T-cell (primary cell): ENCODE results near the gene PLAAT5. TPM values are rescaled to one million over a fixed set of nuclear protein-coding genes. Genes with fewer than 3 reads are reported as not detected.
A peak's percentile ranks its signal among the peaks of the same experiment; 100 is the strongest.

Experiments used
- ATAC-seq, 4 experiments: fragments of 200-7000 bp in 3 of 4; fragments of 150-1000 bp in 1 of 4; cut with Tn5 transposase; replicated peaks in 1 of 4; 1 replicate in 3 of 4; 2 replicates in 1 of 4; pipeline ENCODE4 v1.10.0; 2021; ENCODE audit warnings: moderate library complexity in 3 of 4, mild to moderate bottlenecking in 2 of 4, moderate number of reproducible peaks in 1 of 4
- CTCF ChIA-PET, 2 donors: fragments of 300-600 bp; sonication (Branson Sonifier 250); formaldehyde crosslinking; loops; one replicate each; lab custom pipeline; 2022; ENCODE audit warnings: antibody characterized with exemption in 2 of 2; lab: Charles Lee
- POLR2A ChIA-PET, 2 donors: fragments of 300-600 bp; sonication (Branson Sonifier 250); formaldehyde crosslinking; loops; one replicate each; lab custom pipeline; 2022; ENCODE audit warnings: antibody characterized with exemption in 2 of 2; lab: Charles Lee
- DNase-seq, 35 experiments: peaks; one replicate each; pipeline versions ENCODE4 v3.0.0 to v3.0.0-alpha.2; 2013 to 2023
- H3K27ac ChIP-seq: one replicate; pipeline ENCODE4 v1.5.1; 2013; ENCODE audit warnings: low read length
- H3K27me3 ChIP-seq, 2 experiments: replicated peaks in 1 of 2; 1 replicate in 1 of 2; 2 replicates in 1 of 2; pipeline versions ENCODE4 v1.6.1 to v1.7.0; 2013; ENCODE audit warnings: low read length in 1 of 2, mixed read lengths in 1 of 2; ENCODE audit not compliant: control insufficient read depth in 2 of 2, insufficient read depth in 2 of 2; ENCODE audit errors: extremely low read depth in 1 of 2
- H3K36me3 ChIP-seq, 2 donors: 1 replicate in 1 of 2; 2 replicates in 1 of 2; pipeline versions ENCODE4 v1.6.1 to v1.7.0; 2013; ENCODE audit warnings: low read length in 1 of 2; ENCODE audit not compliant: control insufficient read depth in 2 of 2, insufficient read depth in 1 of 2; ENCODE audit errors: extremely low read depth in 1 of 2
- H3K4me1 ChIP-seq, 2 experiments: 1 replicate in 1 of 2; 2 replicates in 1 of 2; pipeline versions ENCODE4 v1.6.1 to v1.7.0; 2013; ENCODE audit warnings: low read length in 2 of 2, mixed read lengths in 1 of 2; ENCODE audit not compliant: insufficient read depth in 2 of 2, control insufficient read depth in 1 of 2; ENCODE audit errors: extremely low read depth in 1 of 2
- H3K4me3 ChIP-seq, 2 donors: 1 replicate in 1 of 2; 2 replicates in 1 of 2; pipeline versions ENCODE4 v1.5.1 to v1.7.0; 2013; ENCODE audit warnings: mild to moderate bottlenecking in 2 of 2, low read length in 1 of 2, moderate library complexity in 1 of 2; ENCODE audit not compliant: control insufficient read depth in 1 of 2; ENCODE audit errors: extremely low read depth in 1 of 2
- H3K9me3 ChIP-seq: 2 replicates; pipeline ENCODE4 v1.7.0; 2013
- H3K27ac Mint-ChIP-seq, 2 donors: one replicate each; pipeline ENCODE4 v1.8.0; 2020 to 2021; ENCODE audit warnings: mild to moderate bottlenecking in 2 of 2, mixed read lengths in 2 of 2
- H3K27me3 Mint-ChIP-seq, 2 donors: one replicate each; pipeline ENCODE4 v1.8.0; 2021 to 2022; ENCODE audit warnings: mixed read lengths in 2 of 2
- H3K36me3 Mint-ChIP-seq: one replicate; pipeline ENCODE4 v1.8.0; 2021; ENCODE audit warnings: mixed read lengths
- H3K4me1 Mint-ChIP-seq, 3 donors: one replicate each; pipeline ENCODE4 v1.8.0; 2020 to 2022; ENCODE audit warnings: mixed read lengths in 3 of 3, mild to moderate bottlenecking in 1 of 3
- H3K4me3 Mint-ChIP-seq, 3 donors: one replicate each; pipeline ENCODE4 v1.8.0; 2020 to 2022; ENCODE audit warnings: mild to moderate bottlenecking in 3 of 3, mixed read lengths in 3 of 3, moderate library complexity in 3 of 3
- H3K9me3 Mint-ChIP-seq, 3 donors: one replicate each; pipeline ENCODE4 v1.8.0; 2020 to 2022; ENCODE audit warnings: mixed read lengths in 3 of 3
- WGBS: methylation state at CpG from one replicate; pipeline ENCODE4 v1.1.5; 2013; ENCODE audit warnings: missing lambda C conversion rate; ENCODE audit not compliant: insufficient coverage; 5-methylcytosine and 5-hydroxymethylcytosine counted together
- total RNA-seq, 35 experiments: library from RNA in 6 of 35; stranded (reverse) in 6 of 35; fragments of 120-200 nt in 1 of 35; gene quantifications; one replicate each; pipeline versions ENCODE4 v1.2.1 to v1.2.4 and lab custom pipeline; 2013 to 2026

Gene PLAAT5
- total RNA-seq, 5 donors from 2014 or later (not counting 1 experiment from before 2014, with no cell fraction given), result 0.16 to 0.32 (median 0.23) TPM; not detected in 2

DNA sequence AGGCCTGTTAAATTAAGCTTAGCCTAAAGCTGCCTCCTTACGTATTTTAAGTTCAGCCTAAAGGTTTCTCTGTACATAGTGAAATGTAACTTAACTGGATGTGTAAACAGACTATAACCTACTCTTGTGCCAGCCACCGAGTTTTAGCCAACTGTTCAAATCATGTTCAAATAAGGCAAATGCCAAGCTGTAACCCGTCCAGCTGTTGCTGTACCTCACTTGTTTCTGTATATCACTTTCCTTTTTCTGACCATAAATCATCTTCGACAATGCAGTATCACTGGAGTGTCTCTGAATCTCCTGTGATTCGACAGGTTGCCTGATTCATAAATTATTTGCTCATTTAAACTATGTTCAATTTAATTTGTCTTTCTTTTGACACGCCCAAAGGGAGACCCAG lies 4.0 kb upstream of the PLAAT5 start:
- Mint-ChIP-seq H3K27ac (no peak overlapping the region), H3K27me3 (peaks cover 22 to 32% of the 10 kb centered on the region in 2 donors), H3K4me1 (peaks cover 11 to 18% (median 15%) of the 10 kb centered on the region in 3 donors), H3K36me3 (peaks cover 3% of the 10 kb centered on the region), H3K4me3 (no peak overlapping the region), H3K9me3 (peaks cover 2 to 8% (median 6%) of the 10 kb centered on the region in 3 donors)
- H3K27me3 ChIP-seq, result peaks cover 0 to 14% of the 10 kb centered on the region in 2 experiments
- H3K27ac ChIP-seq, result no peak overlapping the region
- ChIA-PET POLR2A (no interaction called here), CTCF (no interaction called here)
- DNase-seq (no peak), ATAC-seq (no peak)
- no peak overlapping the region for H3K4me3 ChIP-seq
- WGBS, result 93% methylated on average over 2 of the region's 6 CpGs
- no peaks in the 10 kb centered on the region for H3K9me3 ChIP-seq
- peaks cover 3 to 9% of the 10 kb centered on the region in 2 experiments for H3K4me1 ChIP-seq
- no peaks in the 10 kb centered on the region for H3K36me3 ChIP-seq

DNA sequence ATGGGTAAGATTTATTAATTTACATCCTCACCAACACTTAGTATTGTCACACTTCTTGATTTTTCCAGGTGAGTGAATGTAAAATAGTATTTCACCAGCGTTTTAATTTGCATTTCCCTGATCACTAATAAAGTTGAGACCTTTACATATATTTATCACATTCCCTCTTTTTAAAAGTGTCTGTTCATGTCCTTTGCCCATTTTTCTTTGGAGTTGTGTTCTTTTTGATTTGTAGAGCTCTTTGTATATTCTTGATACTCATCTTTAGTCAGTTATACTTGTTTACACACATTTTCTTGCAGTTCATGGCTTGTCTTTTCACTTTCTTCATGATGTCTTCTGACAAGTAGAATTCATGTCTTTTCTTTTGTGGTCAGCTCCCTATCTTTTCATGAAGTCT lies 2.2 kb upstream of the PLAAT5 start:
- ATAC-seq (no peak), DNase-seq (no peak)
- Mint-ChIP-seq H3K27ac (no peak overlapping the region), H3K9me3 (no peaks in the 10 kb centered on the region), H3K4me3 (no peak overlapping the region), H3K27me3 (peaks cover 22 to 29% of the 10 kb centered on the region in 2 donors), H3K36me3 (peaks cover 3% of the 10 kb centered on the region), H3K4me1 (peaks cover 11 to 18% (median 15%) of the 10 kb centered on the region in 3 donors)
- Histone ChIP-seq H3K27me3 (peaks cover 0 to 11% of the 10 kb centered on the region in 2 experiments), H3K4me1 (peaks cover 3 to 9% of the 10 kb centered on the region in 2 experiments), H3K9me3 (no peaks in the 10 kb centered on the region), H3K36me3 (no peaks in the 10 kb centered on the region), H3K4me3 (no peak overlapping the region), H3K27ac (no peak overlapping the region)
- ChIA-PET CTCF (interaction anchor here in 1 of 2 donors (0.7 kb wide), 1 partner anchor 28 kb away, joined by 7 read pairs; no protein-coding TSS in a partner anchor), POLR2A (no interaction called here)
- WGBS, result no CpG with 5 or more reads among the region's 1 CpG

DNA sequence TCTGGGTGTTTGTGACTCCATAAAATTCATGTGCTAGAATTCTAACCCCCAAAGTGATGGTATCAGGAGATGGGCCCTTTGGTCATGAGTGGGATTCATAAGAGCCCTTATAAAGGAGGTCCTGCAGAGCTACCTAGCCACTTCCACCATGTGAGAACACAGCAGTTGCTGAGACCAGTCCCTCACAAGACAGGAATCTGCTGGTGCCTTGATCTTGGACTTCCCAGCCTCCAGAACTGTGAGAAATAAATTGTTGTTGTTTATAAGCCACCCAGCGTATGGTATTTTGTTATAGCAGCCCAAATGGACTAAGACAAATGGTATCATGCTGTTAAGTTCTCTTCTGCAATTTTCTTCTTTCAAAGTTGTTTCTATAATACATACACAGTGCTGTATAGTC lies 1.5 kb upstream of the PLAAT5 start:
- Histone ChIP-seq H3K36me3 (no peaks in the 10 kb centered on the region), H3K27me3 (peaks cover 0 to 10% of the 10 kb centered on the region in 2 experiments), H3K9me3 (no peaks in the 10 kb centered on the region), H3K4me3 (no peak overlapping the region), H3K27ac (no peak overlapping the region), H3K4me1 (peaks cover 3 to 9% of the 10 kb centered on the region in 2 experiments)
- Mint-ChIP-seq H3K4me3 (peak overlapping the region in 2 of 3 donors; percentile 78), H3K27ac (no peak overlapping the region), H3K36me3 (no peaks in the 10 kb centered on the region), H3K9me3 (no peaks in the 10 kb centered on the region), H3K27me3 (peaks cover 17 to 24% of the 10 kb centered on the region in 2 donors), H3K4me1 (peaks cover 11 to 18% (median 15%) of the 10 kb centered on the region in 3 donors)
- ATAC-seq (no peak), DNase-seq (no peak)
- ChIA-PET CTCF (interaction anchor here (0.5 to 1.5 kb wide), 2 partner anchors 13 to 249 kb away, joined by 5 read pairs; no protein-coding TSS in a partner anchor), POLR2A (no interaction called here)
- WGBS, result no CpG with 5 or more reads among the region's 1 CpG

DNA sequence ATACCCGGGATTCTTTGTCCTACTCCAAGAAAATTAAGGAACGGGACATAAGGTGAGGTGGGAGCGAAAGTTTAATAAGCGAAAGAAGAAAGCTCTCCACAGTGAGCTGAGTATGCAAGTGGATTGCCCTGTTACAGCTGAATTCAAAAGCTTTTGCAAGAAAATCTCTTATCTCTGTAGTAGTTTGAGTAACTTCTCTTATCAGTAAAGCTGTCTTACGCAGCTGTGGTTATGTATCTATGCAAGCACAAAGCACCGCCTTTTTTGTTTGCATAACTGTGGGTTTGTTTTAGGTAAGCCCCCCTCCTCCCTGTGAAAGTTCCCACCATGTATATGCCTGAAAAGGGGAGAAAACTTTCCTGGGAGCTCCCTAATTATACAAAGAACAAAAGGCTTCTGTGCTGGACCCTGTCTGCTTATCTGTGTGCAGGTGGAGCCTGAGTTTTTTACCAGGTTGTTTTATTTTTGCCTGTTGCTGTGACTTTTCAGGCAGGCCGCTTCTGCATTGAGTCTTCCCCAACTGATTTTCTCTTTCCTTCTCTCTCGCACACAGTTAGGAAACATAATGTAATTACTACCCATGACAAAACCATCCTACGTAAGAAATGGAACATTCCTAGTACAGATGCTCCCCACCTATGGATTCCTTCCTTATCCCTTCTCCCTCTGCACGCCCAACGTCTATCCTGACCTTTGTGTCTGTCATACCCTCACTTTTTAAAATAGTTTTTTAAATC lies 837 bp upstream of the PLAAT5 start:
- Mint-ChIP-seq H3K27me3 (peaks cover 14 to 24% of the 10 kb centered on the region in 2 donors), H3K4me3 (peak overlapping the region; percentile 76 to 78 (median 78)), H3K27ac (peak overlapping the region in 1 of 2 donors; percentile 37), H3K9me3 (no peaks in the 10 kb centered on the region), H3K36me3 (no peaks in the 10 kb centered on the region), H3K4me1 (peaks cover 11 to 18% (median 15%) of the 10 kb centered on the region in 3 donors)
- Histone ChIP-seq H3K4me1 (peaks cover 3 to 9% of the 10 kb centered on the region in 2 experiments), H3K9me3 (no peaks in the 10 kb centered on the region), H3K36me3 (no peaks in the 10 kb centered on the region), H3K27ac (no peak overlapping the region), H3K27me3 (peaks cover 0 to 10% of the 10 kb centered on the region in 2 experiments), H3K4me3 (peak overlapping the region in 1 of 2 donors; percentile 57)
- ChIA-PET CTCF (interaction anchor here (0.5 to 1.5 kb wide), 3 partner anchors 11 to 249 kb away, joined by 5 read pairs; no protein-coding TSS in a partner anchor), POLR2A (no interaction called here)
- ATAC-seq, result peak in 3 of 4 experiments; percentile 42 to 84 (median 64)
- DNase-seq, result peak in 3 of 35 experiments; percentile 12 to 27 (median 15)
- 54% methylated on average over 8 of the region's 11 CpGs for WGBS

DNA sequence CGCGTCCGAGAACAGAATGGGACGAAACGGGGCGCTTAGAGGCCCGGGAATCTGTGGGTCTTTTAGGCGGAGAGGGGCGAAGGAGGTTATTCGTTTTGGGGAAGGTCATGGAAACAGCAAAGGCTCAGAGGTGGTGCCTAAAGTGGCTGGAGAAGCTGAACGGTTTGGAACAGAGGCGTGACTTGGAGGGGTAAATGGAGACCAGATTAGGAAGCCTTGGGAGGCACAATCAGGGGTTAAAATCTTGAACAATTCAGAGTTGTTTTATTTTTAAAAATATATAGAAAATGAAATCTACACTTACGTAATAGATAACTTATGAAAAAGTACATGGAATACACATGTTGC lies 247 bp upstream of the PLAAT5 start:
- 1% methylated on average over 9 of the region's 13 CpGs for WGBS
- peak in 1 of 35 experiments; percentile 22 for DNase-seq
- no peak for ATAC-seq

DNA sequence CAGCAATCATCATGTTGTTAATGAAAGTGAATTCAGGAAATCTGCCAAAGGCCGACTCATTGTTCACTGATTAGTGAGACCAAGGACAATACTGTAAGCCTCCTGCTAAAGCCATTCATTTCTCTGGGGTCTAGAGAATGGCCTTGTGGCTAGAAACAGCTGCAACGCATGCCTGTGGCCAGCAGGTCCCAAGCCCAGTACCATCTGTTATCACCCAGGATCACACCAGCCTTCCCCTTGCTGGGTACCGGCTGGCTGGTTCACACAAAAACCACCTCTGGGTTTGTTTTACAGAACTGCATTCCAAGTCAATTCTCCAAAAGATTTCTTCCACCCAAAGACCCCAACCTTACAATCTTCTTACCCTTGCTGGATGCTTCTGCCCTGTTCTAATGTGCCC lies 1.1 kb downstream of the PLAAT5 start:
- Histone ChIP-seq H3K27me3 (peaks cover 0 to 10% of the 10 kb centered on the region in 2 experiments), H3K4me1 (peaks cover 3 to 9% of the 10 kb centered on the region in 2 experiments), H3K27ac (no peak overlapping the region), H3K9me3 (no peaks in the 10 kb centered on the region), H3K4me3 (no peak overlapping the region), H3K36me3 (no peaks in the 10 kb centered on the region)
- ChIA-PET CTCF (no interaction called here), POLR2A (no interaction called here)
- no peak for ATAC-seq
- H3K4me3 Mint-ChIP-seq, result peak overlapping the region in 2 of 3 donors; percentile 7 to 78
- H3K27ac Mint-ChIP-seq, result peak overlapping the region in 1 of 2 donors; percentile 35
- H3K36me3 Mint-ChIP-seq, result no peaks in the 10 kb centered on the region
- peaks cover 11 to 18% (median 15%) of the 10 kb centered on the region in 3 donors for H3K4me1 Mint-ChIP-seq
- no peak for DNase-seq
- WGBS, result 75% methylated on average over 1 of the region's 3 CpGs
- peaks cover 7 to 26% of the 10 kb centered on the region in 2 donors for H3K27me3 Mint-ChIP-seq
- H3K9me3 Mint-ChIP-seq, result peaks cover 0 to 13% (median 9%) of the 10 kb centered on the region in 3 donors

More for the DNA sequence above, 247 bp upstream of the PLAAT5 start:
- Mint-ChIP-seq H3K27me3 (peaks cover 12 to 24% of the 10 kb centered on the region in 2 donors), H3K9me3 (no peaks in the 10 kb centered on the region), H3K4me3 (peak overlapping the region; percentile 78 to 82 (median 78)), H3K4me1 (peaks cover 11 to 18% (median 15%) of the 10 kb centered on the region in 3 donors), H3K27ac (no peak overlapping the region), H3K36me3 (no peaks in the 10 kb centered on the region)
- CTCF ChIA-PET, result interaction anchor here (0.9 to 1.5 kb wide), 2 partner anchors 11 to 12 kb away, joined by 5 read pairs; no protein-coding TSS in a partner anchor
- Histone ChIP-seq H3K27me3 (peaks cover 0 to 10% of the 10 kb centered on the region in 2 experiments), H3K27ac (no peak overlapping the region), H3K36me3 (no peaks in the 10 kb centered on the region), H3K9me3 (no peaks in the 10 kb centered on the region), H3K4me3 (peak overlapping the region; percentile 33 to 57), H3K4me1 (peaks cover 3 to 9% of the 10 kb centered on the region in 2 experiments)
- POLR2A ChIA-PET, result no interaction called here
